HG02588 (cell line): ENCODE measurements around the gene MRPL9.
"Not testable (repeated sequence)": the region's sequence is repeated elsewhere in the genome, so short reads cannot be mapped to it uniquely, and the experiment has no call there.

Experiments
- ATAC-seq: cut with Tn5 transposase; IDR thresholded peaks from one replicate; pipeline ENCODE4 v1.9.1; 2021; ENCODE audit warnings: mild to moderate bottlenecking, moderate library complexity; ENCODE audit not compliant: unreplicated experiment

Gene MRPL9

GRCh38 chr1:151737026-151737425 lies 26.3 kb downstream of the MRPL9 start:
- no peak for ATAC-seq

DNA sequence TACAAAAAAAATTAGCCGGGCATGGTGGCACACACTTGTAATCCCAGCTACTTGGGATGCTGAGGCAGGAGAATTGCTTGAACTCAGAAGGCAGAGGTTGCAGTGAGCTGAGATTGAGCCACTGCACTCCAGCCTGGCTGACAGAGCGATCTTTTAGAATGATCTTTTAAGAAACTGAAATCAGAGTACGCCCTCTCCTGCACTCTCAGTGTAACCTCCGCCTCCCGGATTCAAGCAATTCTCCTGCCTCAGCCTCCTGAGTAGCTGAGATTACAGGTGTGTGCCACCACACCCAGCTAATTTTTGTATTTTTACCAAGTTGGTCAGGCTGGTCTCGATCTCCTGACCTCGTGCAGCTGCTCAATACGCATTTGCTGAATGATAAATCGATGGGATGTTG lies 29.3 kb downstream of the MRPL9 start:
- not testable (repeated sequence) for ATAC-seq

DNA sequence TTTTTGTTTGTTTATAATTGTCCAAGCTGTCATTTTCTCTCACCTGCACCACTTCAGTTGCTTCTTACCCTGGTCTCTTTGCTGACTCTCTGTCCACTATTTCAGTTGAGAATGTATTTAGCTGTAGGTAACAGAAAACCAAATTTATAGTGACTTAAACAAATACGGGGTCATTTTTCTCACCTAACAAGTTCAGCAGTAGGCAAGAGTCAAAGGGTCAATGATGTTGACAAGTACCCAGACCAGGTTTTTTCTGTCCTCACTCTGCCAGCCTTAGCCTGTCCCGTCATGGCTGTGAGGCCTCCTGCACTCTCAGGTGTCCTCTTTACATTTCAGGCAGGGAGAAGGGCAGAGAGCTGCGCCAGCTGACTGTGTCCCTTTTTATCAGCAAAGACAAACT lies 30.2 kb downstream of the MRPL9 start:
- ATAC-seq: no peak

DNA sequence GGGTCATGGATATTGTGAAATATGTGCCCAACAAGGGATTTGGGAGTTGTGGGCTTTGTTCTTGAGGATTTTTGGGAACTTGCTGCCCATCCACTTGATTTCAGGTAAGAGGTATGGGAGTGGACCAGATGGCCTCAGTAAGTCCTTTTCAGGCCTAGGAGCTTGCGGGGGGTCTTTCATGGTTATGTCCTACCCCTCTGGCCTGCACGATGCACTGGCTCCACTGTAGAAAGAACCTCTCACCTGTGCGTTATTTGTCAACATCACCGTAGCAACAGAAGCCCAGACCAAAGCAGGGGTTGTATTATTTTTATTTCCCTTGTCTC lies 33.4 kb downstream of the MRPL9 start:
- no peak for ATAC-seq

GRCh38 chr1:151729157-151729965 lies 33.9 kb downstream of the MRPL9 start:
- ATAC-seq: no peak

- no peak for ATAC-seq
Observed at GRCh38 chr1:151728151-151729054, 34.9 kb downstream of the MRPL9 start.

DNA sequence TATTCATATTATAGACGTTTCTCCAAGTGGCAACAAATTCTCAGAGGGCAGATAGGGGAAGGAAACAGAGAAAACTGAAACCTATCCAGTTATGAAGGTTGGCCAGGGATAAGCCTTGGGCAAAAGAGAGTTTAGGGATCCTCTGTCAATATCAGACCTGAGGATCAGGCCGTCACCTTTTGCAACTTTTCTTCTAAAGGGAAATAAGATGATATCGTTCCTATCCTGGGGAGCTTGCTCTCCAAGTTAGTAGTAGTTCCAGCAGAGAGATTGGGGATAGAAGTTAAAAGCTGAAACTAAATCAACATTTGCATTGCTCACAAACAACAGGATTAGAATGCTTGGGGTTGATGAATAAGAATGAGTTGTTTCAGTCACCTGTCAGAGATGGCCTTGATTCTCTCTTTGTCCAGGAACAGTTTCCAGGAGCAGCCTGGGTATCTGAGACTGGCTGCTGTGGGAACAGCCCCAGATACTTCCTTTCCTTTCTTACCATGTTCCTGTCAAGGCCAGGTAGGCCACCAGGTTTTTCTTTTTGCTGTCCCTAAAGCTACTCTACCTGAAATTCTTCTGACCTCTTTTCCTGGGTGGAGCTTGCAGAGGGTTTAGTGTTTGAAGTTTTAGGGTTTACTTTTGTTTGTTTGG lies 39.4 kb downstream of the MRPL9 start:
- ATAC-seq: no peak

DNA sequence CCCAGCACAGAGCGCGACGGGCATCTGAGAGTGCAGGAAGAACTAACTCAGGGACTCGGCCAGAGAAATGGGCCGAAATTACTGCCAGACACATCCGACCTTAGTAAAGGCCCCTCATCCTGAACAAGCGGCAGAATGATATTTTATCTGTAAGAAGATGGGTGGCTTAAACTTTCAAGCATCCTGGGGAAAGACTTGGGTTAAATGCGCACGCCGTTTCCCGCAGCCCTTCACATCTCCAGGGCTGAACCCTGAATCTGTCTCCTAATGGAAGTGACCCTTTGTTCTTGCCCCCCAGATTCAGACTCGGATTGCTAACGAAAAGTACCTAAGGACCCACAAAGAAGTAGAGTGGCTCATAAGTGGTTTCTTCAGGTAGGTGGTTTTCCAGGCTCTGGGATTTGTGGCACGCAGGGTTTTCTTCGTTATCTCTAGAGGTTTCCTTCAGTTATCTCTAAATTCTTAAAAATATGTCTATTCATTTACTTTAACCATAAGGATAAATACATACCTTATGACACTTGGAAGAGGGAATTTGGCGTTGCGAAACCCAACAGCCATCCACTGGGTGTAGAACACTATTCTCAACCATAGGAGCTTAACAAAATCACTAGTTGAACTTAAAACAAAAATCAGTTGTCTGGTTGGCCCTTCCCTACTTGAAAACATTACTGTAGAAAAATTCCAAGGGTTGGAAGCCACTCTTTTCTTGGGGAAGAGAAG lies 41.3 kb downstream of the MRPL9 start:
- ATAC-seq: no peak

DNA sequence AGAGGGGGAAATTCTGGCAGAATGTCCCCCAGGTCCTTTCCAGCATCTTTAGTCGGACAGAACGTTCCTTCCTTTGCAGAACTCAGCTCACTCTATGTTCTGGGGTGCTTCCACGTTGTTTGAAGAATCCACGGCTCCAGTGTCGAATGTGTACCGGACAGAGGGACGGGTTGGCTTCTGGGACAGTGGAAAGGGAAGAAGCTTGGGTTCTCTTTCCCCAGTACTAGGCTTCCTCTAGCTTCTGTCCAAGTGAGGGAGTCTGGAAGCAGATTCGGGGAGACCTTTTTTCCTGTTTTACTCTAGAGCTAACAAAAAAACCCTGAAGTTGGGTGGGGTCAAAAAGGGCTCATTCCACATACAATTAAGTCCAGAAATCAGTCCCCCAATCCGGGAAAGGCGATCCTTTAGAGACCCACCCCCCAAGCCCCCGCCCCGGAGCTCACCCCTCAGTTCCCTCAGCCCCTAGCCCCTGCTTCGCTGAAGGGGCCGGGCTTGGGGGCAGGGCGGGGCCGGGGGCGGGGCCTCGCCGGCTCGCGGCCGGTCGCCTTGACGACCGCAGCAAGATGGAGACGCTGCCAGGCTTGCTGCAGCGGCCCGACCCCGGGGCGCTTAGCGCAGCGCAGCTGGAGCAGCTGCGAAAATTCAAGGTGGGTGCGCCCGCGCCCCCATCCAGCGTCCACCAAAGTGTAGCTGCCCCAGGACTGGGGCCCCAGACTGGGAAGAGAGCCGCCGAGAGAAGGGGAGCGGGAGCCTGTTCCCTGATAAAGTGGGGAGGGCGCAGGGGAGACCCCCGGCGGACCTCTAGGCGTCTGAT lies 42.1 kb downstream of the MRPL9 start, which contains the start of gene RIIAD1:
Gene RIIAD1 (plus strand): TSS at position 549 of the 814 bp plus-strand sequence. CDS start 15 bp downstream, at position 564.
- no peak for ATAC-seq

GRCh38 chr1:151720554-151720953 lies 42.7 kb downstream of the MRPL9 start:
- ATAC-seq: no peak

DNA sequence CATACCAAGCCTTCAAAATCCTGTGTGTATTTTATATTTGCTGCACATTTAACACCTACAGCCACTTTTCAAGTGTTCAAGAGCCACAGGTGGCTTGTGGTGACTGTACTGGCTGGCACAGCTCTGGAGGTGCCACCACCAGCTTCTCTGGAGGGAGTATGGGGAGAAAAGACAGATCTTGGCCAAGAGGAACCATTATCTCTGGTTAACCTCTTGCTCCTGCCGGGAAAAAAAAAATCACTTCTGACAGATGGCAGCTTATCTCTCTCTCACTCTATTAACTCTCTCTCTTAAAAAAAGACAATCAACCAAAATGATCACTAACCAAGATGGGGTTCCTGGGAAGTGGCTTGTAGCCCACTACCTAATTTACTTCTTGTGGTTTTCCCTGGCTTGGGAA lies 43.2 kb downstream of the MRPL9 start:
- no peak for ATAC-seq

DNA sequence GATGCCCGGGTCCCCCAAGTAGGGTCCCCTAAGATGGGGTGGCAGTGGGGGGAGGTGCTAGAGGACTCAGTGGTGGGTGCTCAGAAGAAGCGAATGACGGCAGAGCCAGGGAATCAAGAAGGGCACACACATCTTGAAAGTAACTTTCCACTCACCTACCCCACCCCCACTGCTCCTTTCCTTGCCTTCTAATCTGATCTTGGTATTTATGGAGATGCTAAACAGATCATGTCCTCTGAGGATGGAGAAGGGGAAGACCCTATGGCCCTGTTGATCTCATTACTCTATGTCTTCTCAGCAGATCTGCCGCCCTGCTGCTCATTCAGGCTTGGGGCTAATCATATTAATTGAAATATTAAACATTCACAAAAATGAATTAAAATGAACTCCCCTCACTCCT lies 44.6 kb downstream of the MRPL9 start:
- ATAC-seq: no peak

DNA sequence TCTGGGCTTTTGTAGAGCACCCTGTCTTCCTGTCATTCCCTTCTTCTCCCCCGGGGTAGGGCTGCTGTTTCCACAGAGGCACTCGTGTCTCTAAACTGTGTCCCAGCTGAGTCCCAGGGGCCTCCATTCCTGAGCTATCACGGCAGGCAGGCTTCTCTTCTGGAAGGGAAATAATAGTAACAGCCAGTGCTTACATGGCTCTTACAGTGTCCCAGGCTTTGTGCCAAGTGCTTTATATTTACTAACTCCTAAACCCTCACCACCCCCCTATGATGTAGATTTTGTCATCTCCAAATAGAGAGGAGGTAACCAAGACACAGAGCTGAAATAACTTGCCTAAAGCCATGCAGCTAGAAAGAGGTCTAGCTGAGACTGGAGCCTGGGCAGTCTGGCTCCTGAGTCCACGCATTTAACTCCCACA lies 45.3 kb downstream of the MRPL9 start:
- no peak for ATAC-seq

DNA sequence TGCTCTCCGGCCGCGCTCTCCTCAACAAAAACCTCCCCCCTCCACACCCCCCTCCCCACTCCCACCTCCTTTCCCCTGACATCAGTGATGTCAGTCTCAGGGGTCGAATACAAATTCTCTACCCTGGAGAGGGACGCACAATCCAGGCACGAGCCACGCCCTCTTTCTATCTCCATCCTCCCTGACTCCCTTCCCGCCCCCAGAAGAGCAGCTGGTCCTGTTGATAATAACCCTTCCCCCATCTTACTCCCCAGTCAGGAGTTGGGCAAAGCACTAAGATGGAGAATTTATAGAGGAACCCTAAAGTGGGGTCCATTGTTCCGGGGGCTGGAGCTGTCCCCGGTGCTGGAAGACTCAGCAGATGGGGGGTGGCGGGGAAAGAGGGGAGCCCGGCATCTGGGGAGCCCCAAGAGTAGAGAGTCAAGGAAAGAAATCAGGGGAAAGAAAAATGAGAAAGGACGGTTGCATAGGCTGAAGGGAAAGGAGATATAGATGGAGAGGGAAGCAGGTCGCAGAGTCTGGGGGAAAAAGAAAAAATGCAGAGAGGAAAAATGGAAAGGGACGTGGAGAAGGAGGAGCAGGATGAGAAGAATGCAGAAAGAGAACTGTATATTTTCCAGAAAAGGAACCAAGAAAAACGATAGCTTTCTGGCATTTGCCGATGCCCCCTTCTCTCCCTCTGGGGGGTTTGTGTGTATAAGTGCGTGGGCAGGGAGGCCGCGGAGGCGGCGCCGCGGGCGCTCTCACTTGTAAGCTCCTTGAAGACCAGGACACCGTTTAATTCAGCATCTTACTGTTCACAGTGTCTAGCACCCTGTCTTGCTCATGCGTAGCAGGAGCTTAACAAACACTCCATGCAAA lies 46.3 kb downstream of the MRPL9 start, which contains the start of gene CELF3:
Gene CELF3 (minus strand): TSS at position 33 of the 861 bp plus-strand sequence. CDS start 783 bp downstream, outside the sequence.
- no peak for ATAC-seq

DNA sequence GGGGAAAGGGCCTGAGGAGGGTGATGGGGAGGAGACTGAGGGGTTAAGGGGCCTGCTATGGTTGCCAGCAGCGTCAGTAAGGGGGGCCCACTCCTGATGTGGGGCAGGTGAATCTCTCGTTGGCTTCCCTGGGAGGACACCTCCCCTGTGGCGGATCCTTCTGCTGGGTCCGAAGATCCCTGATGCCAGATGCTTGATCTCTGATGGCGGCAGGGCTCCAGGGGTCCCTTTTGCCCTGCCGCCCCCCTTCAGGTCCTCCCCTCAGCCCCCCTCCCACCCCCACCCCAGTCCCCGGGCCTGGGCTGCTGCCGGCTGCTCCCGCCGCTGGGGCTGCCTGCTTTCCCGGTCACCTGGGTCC lies 46.9 kb downstream of the MRPL9 start:
- ATAC-seq: no peak

- no peak for ATAC-seq
Observed at GRCh38 chr1:151715726-151716404, 47.4 kb downstream of the MRPL9 start.

DNA sequence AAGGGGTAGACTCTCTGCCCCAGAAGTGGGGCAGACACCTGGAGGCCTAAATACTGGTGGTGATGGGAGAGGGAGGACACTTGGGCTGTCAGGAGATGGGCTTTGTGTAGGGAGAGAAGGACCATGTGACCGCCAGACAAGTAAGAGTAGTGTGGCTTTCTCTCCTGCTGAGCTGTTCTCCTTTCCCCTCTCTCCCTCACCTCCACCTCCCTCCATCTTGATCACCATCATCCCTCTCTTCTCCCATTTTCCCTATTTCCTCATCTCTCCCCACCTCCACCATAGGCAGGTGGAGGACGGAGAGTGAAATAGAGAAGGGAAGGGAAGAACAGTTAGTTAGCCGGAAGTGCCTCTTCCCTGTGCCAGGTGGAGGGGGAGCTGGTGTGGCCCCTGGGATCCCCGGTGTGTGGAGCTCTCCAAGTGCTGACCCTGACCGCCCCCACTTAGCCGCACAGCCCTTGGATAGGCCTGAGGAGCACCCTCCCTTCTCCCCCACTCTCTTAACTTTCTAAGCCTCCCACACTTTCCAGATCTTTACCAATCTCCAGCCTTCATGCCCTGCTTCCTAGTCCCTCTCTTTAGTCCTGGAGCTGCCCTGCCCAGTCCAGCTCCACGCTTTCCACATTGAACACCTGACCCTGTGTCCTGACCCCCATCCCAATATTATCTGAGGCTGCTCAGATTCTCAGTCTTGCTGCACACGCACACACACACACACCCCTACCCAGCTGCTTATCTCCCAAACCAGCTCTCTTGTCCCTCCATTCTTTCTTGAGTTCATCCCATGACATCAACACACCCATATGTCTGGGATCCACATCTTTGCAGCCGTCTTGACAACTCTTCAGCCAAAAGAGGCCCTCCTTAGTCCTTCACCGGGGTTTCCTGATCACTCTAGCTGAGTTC lies 48.2 kb downstream of the MRPL9 start:
- ATAC-seq: no peak
